ENCODE data around the gene POGLUT3. TPM values are rescaled to one million over a fixed set of nuclear protein-coding genes. Genes with fewer than 3 reads are reported as not detected.

The POGLUT3 gene
- total and polyA plus RNA-seq, 2 experiments from 2014 or later, result 8.5 to 18.8 TPM

- no peak for DNase-seq (ENCODE audit: low read depth in 1 of 2, low spot score in 1 of 2)
- Histone ChIP-seq H3K9me3 (ENCODE audit: low read depth) (no peaks in the 10 kb centered on the region), H3K4me3 (no peak overlapping the region), H3K27me3 (no peaks in the 10 kb centered on the region), H3K36me3 (no peaks in the 10 kb centered on the region), H3K27ac (no peak overlapping the region), H3K4me1 (ENCODE audit: low read depth) (no peaks in the 10 kb centered on the region)
- TF ChIP-seq CTCF (IDR thresholded peaks at IDR 0.05; ENCODE audit: low read depth, low read length), result no peak
These were observed 44.9 kb downstream of the POGLUT3 start for GRCh38 chr11:108453207-108453835.

Other genes with a start within 250 kb of the POGLUT3 start
- 1.6 TPM in 1 of 2 replicates, not detected in the other for gene C11orf65, start 30.9 kb downstream of the POGLUT3 start, total RNA-seq
- gene C11orf65, start 30.9 kb downstream of the POGLUT3 start, polyA plus RNA-seq, result 1.4 and 3.7 TPM in 2 replicates
- 5.6 and 7.7 TPM in 2 replicates for gene EXPH5, start 95.4 kb upstream of the POGLUT3 start, total RNA-seq
- 2.6 and 4.6 TPM in 2 replicates for gene EXPH5, start 95.4 kb upstream of the POGLUT3 start, polyA plus RNA-seq
- gene DDX10, start 166.7 kb upstream of the POGLUT3 start, total RNA-seq, result 17.9 and 19.2 TPM in 2 replicates
- 16.0 and 16.4 TPM in 2 replicates for gene DDX10, start 166.7 kb upstream of the POGLUT3 start, polyA plus RNA-seq